Measurements from ENCODE around the gene RAP1GDS1.

Gene RAP1GDS1

GRCh38 chr4:98491899-98492559, 230.8 kb downstream of the RAP1GDS1 start:
- DNase-seq = no peak

- no peak for DNase-seq
These were observed 232.1 kb downstream of the RAP1GDS1 start for GRCh38 chr4:98493296-98493695.
